Muscle layer of colon (tissue), 2 donors: ENCODE measurements around the gene EBF4.

ENCODE experiments used
- H3K27ac ChIP-seq: one replicate; pipeline ENCODE4 v1.7.0; 2013; ENCODE audit warnings: low read depth, mild to moderate bottlenecking, low read length, moderate library complexity
- H3K27me3 ChIP-seq, 2 donors: one replicate each; pipeline ENCODE4 v1.7.0; 2013; ENCODE audit warnings: low read length in 2 of 2, mild to moderate bottlenecking in 2 of 2; ENCODE audit not compliant: insufficient read depth in 2 of 2, control insufficient read depth in 1 of 2
- H3K36me3 ChIP-seq: one replicate; pipeline ENCODE4 v1.7.0; 2013; ENCODE audit warnings: mild to moderate bottlenecking, low read length; ENCODE audit not compliant: insufficient read depth
- H3K4me1 ChIP-seq: one replicate; pipeline ENCODE4 v1.7.0; 2013; ENCODE audit warnings: mild to moderate bottlenecking, low read length; ENCODE audit not compliant: insufficient read depth
- H3K4me3 ChIP-seq, 2 donors: one replicate each; pipeline ENCODE4 v1.7.0; 2013; ENCODE audit warnings: low read length in 2 of 2, low read depth in 1 of 2, mild to moderate bottlenecking in 1 of 2, moderate library complexity in 1 of 2
- H3K9ac ChIP-seq: one replicate; pipeline ENCODE4 v1.7.0; 2013; ENCODE audit warnings: low read length
- H3K9me3 ChIP-seq: one replicate; pipeline ENCODE4 v1.7.0; 2013; ENCODE audit warnings: mild to moderate bottlenecking, low read length
- donor health status: abdominal sarcoma.
- donor health status: Adenocarcinoma of cecum.

The EBF4 gene

GRCh38 chr20:2738331-2739041 is 45.9 kb downstream of the EBF4 start:
- Histone ChIP-seq H3K4me1 (no peaks in the 10 kb centered on the region), H3K27ac (no peak overlapping the region), H3K9me3 (no peaks in the 10 kb centered on the region), H3K4me3 (no peak overlapping the region), H3K9ac (no peak overlapping the region), H3K27me3 (no peaks in the 10 kb centered on the region), H3K36me3 (no peaks in the 10 kb centered on the region)

- Histone ChIP-seq H3K9me3 (no peaks in the 10 kb centered on the region), H3K27me3 (no peaks in the 10 kb centered on the region), H3K4me1 (no peaks in the 10 kb centered on the region)
Observed at GRCh38 chr20:2739042-2739398, 46.4 kb downstream of the EBF4 start.

DNA sequence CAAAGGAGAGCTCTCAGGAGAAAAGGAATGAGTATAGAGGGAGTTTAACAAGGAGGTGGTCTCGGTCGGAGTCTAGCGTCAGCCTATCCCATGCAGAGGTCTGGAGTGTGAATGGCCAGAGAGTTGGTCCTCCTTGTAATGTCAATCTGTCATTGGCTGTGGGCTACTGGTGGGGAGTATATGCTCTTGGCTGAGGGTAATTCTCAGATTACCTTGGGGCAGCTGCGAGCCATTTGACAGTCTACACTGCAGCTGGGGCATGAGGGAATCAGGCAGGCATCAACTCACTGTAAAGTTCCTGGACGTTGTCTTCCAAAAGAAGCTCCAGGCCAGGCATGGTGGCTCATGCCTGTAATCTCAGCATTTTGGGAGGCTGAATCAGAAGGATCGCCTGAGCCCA is 48.1 kb downstream of the EBF4 start:
- no peak overlapping the region for H3K9ac ChIP-seq
- no peak overlapping the region for H3K27ac ChIP-seq
- H3K36me3 ChIP-seq: no peaks in the 10 kb centered on the region
- H3K9me3 ChIP-seq: no peaks in the 10 kb centered on the region
- H3K4me3 ChIP-seq: no peak overlapping the region
- no peaks in the 10 kb centered on the region for H3K4me1 ChIP-seq
- no peaks in the 10 kb centered on the region for H3K27me3 ChIP-seq

More at GRCh38 chr20:2739042-2739398, 46.4 kb downstream of the EBF4 start:
- Histone ChIP-seq H3K9ac (no peak overlapping the region), H3K4me3 (no peak overlapping the region), H3K27ac (no peak overlapping the region), H3K36me3 (no peaks in the 10 kb centered on the region)

- Histone ChIP-seq H3K36me3 (no peaks in the 10 kb centered on the region), H3K4me3 (no peak overlapping the region), H3K27me3 (no peaks in the 10 kb centered on the region), H3K27ac (no peak overlapping the region), H3K9ac (no peak overlapping the region), H3K4me1 (no peaks in the 10 kb centered on the region), H3K9me3 (no peaks in the 10 kb centered on the region)
Observed at GRCh38 chr20:2741463-2741862, 48.9 kb downstream of the EBF4 start.

DNA sequence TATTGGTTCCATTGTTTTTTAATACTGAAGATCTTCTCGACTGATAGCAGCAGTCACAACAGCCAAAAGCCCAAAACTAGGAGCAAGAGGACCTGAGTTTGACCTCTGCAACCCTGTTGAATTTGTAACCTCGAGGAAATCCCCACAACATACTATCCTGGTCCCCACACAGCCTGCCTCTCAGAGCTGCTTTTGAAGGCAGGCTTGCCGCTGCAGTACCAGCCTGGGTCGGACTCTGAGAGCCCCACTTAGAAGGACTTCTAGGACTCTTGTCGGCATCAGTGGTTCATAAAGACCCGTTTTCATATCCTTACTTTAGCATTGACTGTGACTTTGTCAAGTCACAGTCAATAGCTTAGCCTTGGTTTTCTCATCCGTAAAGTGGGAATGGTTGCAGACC is 49.3 kb downstream of the EBF4 start:
- no peaks in the 10 kb centered on the region for H3K27me3 ChIP-seq
- no peaks in the 10 kb centered on the region for H3K4me1 ChIP-seq
- no peak overlapping the region for H3K4me3 ChIP-seq
- no peak overlapping the region for H3K27ac ChIP-seq
- no peaks in the 10 kb centered on the region for H3K36me3 ChIP-seq
- H3K9ac ChIP-seq: no peak overlapping the region
- H3K9me3 ChIP-seq: no peaks in the 10 kb centered on the region

DNA sequence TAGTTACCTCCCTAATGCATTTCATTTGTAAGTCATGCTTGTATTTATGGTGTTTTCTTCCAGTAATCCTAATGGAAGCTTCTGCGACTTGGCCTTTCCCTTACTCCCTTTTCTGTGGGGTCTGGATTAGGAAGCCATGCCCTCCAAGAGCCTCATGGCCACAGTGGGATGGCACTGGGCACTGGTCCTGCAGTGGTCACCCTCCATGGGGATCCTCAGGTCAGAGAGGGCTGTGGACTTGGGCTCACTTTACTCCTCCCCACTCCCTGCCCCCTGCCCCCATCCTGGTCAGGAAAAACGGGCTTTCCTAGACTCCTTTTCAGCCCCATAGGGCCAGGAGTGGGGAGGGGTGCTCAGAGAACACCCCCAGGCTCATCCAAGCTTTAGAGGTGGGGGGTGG is 49.9 kb downstream of the EBF4 start:
- H3K27me3 ChIP-seq: no peaks in the 10 kb centered on the region
- no peaks in the 10 kb centered on the region for H3K4me1 ChIP-seq
- H3K36me3 ChIP-seq: no peaks in the 10 kb centered on the region
- H3K4me3 ChIP-seq: no peak overlapping the region
- no peaks in the 10 kb centered on the region for H3K9me3 ChIP-seq
- no peak overlapping the region for H3K9ac ChIP-seq
- H3K27ac ChIP-seq: no peak overlapping the region

DNA sequence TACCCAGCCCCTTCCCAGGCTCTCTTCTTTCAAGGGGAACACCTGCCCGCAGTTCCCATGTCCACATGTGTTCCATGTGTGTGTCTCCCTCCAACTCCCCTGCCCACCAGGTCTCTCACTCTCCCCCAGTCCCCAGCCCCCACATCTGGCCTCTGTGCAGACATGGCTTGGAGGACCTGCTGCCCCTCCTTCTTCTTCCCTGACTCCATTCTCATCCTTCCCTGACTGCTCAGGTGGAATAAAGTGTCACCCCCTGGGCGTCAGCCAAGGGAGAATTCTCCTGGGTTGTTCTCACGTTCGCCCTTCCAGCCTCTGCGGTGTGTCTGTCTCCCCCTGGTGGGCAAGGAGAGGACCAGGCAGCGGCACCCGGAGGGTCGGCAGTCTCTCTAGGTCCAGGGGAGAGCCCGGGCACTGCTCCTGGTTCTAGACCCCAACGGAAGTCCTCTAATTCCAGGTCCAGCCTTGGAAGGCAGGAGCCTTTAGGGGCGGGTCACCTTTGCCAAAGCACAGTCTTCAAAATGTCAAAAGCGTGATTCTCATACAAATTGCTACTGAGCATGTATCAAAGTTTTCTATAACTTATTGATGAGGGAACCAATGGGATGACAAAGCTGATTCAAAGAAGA is 50.5 kb downstream of the EBF4 start:
- Histone ChIP-seq H3K27ac (no peak overlapping the region), H3K4me1 (no peaks in the 10 kb centered on the region), H3K9me3 (no peaks in the 10 kb centered on the region), H3K27me3 (no peaks in the 10 kb centered on the region), H3K36me3 (no peaks in the 10 kb centered on the region), H3K4me3 (no peak overlapping the region), H3K9ac (no peak overlapping the region)

GRCh38 chr20:2745060-2745910 is 52.7 kb downstream of the EBF4 start:
- H3K27ac ChIP-seq: no peak overlapping the region
- H3K27me3 ChIP-seq: peaks cover 0 to 5% of the 10 kb centered on the region in 2 donors
- no peaks in the 10 kb centered on the region for H3K36me3 ChIP-seq

GRCh38 chr20:2745936-2746635 is 53.5 kb downstream of the EBF4 start:
- Histone ChIP-seq H3K36me3 (no peaks in the 10 kb centered on the region), H3K27me3 (peaks cover 0 to 9% of the 10 kb centered on the region in 2 donors), H3K4me1 (peaks cover 8% of the 10 kb centered on the region), H3K27ac (no peak overlapping the region), H3K9ac (no peak overlapping the region), H3K9me3 (no peaks in the 10 kb centered on the region), H3K4me3 (no peak overlapping the region)

More at GRCh38 chr20:2745060-2745910, 52.7 kb downstream of the EBF4 start:
- Histone ChIP-seq H3K4me1 (peaks cover 1% of the 10 kb centered on the region), H3K9me3 (no peaks in the 10 kb centered on the region), H3K9ac (no peak overlapping the region), H3K4me3 (no peak overlapping the region)

DNA sequence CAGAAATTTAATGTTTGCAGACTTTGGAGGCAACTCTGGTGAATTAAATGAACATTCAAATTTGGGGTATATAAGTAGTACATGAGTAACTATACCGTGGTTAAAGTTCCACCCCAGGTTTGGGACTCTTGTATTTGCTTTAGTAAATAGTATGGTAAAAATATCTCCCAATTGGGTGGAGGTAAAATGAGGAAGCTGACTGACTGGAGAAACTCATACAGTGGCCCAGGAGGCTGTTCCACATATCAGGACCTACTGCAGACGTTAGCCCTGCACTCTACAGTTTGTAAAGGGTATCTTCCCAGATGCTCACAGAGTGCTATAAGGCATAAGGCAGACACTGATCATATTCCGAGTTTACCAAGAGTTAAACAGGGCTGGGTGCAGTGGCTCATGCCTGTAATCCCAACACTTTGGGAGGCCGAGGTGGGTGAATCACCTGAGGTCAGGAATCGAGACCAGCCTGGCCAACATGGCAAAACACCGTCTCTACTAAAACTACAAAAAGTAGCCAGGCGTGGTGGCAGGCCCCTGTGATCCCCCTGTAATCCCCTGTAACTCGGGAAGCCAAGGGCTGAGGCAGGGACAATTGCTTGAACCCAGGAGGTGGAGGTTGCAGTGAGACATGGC is 54.2 kb downstream of the EBF4 start:
- peaks cover 8% of the 10 kb centered on the region for H3K4me1 ChIP-seq
- no peak overlapping the region for H3K9ac ChIP-seq
- H3K9me3 ChIP-seq: no peaks in the 10 kb centered on the region
- H3K27me3 ChIP-seq: peaks cover 0 to 9% of the 10 kb centered on the region in 2 donors
- no peaks in the 10 kb centered on the region for H3K36me3 ChIP-seq
- no peak overlapping the region for H3K27ac ChIP-seq
- H3K4me3 ChIP-seq: no peak overlapping the region
